HG03460 (cell line): ENCODE results near the gene SLX4IP.

Source experiments
- ATAC-seq: cut with Tn5 transposase; IDR thresholded peaks from one replicate; pipeline ENCODE4 v1.9.1; 2021; ENCODE audit not compliant: unreplicated experiment

The SLX4IP gene

DNA sequence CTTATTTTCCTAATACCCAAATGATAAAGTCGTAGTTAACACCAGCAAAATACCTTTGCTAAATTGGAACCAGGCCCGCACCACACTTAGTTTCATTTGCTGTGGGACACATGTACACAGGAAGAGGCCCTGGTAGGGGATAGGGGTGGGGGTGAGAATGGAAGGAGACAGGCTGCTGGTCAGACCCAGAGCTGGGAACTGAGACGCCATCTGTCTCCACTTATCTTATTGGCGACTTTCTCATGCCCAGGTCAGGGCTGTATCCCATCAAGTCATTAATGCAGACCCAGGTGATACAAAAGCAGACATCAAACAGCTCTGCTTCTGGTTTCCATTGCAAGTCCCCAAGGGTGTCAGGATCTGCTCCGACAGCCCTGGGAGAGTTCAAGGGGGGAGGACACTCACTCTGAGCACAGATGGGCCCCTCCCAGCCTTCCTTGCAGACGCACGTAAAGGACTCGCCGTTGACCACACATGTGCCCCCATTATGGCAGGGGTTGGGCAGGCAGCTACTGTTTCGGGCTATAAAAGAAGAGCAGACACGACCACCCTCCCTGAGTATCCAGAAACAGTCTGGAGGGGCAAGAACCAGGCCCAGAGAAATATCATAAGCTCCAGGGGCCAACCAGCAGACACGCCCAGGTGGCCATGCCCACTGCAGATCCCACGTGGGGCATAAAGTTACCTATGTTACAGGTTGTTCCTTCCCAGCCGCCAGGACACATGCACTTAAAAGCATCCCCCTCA is 209.5 kb downstream of the SLX4IP start:
- no peak for ATAC-seq

DNA sequence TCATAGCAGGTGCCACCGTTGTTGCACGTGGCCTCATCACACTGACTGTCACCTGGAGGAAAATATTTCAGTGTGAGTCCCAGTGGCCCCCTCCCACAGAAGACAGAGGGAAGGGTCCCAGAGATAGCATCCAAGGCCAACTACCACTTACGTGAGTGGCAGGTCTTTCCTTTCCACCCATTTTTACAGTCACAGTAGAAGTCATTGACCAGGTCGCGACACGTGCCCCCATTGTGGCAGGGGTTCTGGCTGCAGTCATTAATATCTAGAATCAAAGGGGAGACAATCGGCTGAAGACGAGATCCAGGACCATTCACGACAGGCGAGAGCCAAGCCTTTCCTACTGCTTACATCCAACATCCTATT is 210.1 kb downstream of the SLX4IP start:
- no peak for ATAC-seq

DNA sequence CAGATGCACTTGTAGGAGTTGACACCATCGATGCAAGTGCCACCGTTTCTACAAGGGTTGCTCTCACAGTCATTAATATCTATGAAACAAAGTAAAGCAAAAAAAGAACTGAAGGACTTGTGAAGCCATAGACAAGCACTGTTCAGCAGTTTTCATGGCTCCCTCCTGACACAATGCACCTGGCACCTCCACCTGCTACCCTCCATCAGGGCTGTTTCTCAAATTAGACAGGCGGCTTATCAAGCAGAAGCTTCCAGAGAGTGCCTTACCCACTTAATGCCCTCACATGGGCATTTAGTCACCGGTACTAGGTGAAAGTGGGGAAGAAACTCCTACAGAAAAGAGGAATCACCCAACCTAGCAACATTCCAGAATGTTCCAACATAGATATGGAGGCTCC is 210.9 kb downstream of the SLX4IP start:
- ATAC-seq = no peak

DNA sequence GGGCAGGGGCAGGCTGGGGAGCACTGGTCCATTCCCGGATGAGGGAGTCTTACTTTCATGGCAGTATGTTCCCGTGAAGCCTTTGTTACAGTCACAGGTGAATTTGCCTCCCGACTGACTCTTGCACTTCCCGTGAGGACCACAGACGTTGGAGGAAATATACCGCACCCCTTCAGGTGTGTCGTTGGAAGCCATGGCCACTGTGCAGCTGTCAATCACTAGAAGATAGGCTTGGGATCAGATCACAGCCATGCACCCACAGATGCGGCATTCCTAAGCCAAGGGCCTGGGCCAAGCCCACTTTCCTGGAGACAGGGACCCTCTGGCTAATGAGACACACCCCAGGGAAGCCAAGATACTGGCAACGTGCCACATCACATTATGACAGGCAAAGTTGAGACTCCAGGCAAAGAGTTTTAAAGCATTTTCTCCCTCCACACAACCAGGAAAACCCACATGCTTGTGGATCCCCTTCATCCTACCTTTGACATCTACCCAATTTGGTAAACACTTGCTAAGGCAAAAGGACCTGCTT is 211.8 kb downstream of the SLX4IP start:
- no peak for ATAC-seq

DNA sequence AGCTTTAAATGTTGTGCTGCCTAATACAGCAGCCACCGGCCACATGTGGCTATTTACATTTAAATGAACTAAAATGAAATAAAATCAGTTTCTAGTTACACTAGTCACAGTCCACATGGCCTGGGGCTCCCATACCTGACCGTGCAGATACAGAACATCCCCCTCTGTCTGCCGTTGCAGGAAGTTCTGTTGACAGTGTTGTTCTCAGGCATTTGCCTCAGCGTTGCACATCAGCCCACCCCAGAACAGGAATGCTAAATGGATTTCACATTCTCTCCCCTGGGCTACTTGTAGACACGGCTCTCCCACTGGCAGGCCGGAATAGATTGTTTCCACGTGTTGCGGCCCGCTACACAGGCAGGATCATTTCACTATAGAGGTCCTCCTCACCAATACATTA is 212.4 kb downstream of the SLX4IP start:
- ATAC-seq = no peak

DNA sequence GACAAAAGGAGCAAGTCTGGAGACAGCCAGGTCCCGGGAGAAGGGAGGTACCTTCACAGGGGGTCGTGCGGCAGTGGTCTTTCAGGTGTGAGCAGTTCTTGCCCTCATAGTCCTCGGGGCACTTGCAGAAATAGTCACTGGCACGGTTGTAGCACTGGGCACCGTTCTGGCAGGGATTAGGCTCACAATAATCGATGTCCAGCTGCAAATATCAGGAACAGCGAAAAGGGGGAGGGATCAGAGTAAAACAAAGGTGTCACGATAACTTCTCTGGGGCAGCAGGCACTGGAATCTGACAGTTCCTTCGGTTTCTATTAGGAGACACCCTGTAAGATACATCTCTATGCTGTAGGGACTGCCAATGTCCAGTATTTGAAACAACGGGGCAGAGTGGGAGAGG is 212.8 kb downstream of the SLX4IP start:
- no peak for ATAC-seq

DNA sequence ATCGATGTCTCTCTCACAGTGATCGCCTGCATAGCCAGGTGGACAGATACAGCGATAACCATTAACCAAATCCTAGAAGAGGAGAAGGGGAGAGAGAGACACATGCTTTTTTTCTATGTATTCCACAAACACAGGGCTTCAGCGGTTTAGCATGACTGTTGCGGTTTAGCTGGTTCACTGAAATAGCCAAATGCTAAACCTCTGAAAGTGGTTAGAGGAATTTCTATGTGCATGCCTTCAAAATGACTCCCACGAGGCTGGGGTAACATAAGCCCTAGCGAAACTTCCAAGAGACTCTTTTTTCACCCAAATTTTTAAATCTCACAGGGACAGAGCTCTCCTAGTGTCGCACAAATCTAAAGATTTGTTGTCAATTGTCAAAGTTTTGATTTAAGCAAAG is 213.5 kb downstream of the SLX4IP start:
- ATAC-seq = no peak

DNA sequence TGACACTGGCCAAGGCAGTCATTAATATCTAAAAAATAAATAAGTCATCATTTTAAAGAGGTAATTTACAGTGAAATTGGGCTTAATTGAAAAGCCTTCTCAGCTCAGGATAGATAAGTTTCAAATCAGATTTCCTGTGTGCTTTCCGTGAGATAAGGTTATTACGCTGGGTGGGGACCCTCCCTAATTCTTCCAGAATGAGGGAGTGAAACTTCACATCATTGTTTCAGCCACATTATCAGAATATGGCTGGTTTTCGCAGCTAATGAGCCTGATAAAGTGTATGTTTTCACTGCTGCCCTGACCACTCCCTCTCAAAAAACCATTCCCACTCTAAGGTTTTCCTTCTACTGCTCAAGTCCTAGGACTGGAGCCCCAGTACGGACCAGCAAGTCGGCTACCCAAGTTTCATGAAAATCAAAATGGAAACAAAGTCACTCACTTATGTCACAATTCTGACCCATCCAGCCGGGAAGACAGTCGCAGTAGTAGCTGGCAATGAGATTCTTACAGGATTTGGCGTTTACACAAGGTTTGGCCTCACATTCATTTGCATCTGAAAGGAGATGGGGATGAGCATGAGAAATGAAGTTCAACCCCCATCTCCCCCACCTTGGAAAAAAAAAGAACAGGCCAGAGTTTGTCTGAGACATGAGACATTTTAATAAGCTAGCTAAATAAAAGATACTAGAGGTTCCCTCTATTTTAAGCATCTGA is 214.1 kb downstream of the SLX4IP start:
- ATAC-seq = no peak

DNA sequence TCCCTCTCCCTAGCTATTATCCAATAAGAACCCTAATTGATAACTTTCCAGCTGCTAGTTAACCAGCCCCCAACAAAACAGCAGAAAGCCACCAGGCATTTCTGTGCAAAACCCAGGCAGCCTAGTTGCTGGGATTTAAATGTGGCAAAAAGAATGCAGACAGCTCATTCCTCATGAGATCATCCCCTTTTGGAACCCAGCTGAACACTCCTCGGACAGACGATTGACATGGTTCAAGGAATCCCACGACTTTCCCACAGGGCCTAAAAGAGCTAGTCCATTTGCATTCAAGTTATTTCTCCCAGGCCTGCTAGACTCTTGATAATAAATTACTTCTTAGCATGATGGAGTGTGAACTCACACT is 214.7 kb downstream of the SLX4IP start:
- ATAC-seq = no peak

DNA sequence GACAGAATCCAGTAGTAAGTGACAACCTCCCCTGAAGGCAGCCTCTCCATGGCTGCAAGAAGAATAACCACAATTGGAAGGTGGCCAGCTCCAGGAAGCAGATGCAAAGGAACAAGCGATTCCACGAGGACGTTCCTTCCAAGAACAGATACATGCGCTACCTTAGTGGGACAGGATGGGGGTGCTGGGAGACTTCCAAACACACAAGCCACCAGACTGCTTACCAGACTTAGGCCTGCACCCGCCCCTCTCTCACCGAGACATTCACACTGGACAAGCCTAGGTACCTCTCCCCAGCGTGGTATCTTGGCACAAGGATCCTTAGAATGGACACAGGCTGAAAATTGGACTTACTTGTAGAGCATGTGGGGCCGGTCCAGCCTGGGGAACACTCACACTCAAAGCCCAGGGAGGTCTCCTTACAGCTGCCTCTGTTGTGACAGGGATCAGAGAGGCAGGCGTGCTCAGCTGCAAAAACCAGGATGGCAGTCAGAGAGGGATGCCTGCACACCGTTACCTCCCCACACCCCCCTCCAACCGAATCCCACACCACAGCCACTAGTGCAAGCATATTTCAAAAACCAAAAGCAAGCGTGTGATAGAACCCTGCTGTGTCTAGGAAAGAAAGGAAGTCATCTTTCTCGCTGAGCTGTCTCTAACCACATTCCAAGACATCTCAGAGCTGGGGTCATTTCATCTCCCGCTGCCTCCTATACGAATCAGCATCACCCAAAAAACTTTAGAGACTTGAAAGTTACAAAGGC is 216.3 kb downstream of the SLX4IP start:
- no peak for ATAC-seq

DNA sequence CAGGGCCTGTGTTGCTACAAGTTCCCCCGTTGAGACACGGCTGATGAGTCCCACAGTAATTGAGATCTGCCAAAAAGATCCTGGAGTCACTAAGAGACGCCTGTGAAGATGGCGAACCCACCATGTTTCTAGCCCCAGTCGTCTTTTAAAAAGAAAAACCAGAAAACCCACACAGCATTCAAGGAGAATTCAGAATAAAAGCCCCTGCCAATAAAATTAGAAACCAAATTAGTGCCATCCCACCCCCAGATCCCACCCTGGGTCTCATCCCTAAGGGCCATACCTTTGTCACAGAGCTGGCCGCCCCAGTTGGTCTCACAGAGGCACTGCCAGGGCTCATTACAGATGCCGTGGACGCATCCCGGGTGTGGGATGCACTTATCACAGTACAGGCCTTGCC is 217.1 kb downstream of the SLX4IP start:
- no peak for ATAC-seq

DNA sequence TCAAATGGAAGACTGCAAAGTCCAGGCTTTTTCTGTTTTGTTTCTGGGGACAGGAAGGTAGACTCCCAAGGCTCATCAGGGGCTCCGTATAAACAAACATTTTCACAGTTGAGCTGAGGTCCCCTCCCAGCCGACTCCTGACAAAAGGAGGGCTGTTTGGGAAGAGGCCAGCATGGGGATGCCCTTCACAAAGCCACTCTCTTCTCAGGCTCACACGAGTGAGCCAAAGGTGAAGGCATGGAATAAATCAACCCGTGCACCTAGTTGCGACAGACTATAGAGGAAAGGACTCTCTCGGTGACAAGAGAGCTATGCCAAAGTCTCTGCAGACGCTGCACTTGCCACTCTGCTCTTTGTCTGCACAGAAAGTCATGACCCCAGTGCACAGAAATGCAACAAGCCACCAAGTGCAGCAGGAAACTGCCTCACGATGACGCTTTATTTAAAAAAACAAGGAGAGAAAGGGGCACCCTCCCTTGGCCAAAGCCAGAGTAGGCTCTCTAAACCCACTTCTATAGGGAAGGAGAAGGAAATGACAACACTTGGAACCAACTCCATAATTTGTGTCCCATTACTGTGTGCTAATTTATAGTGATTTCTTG is 217.7 kb downstream of the SLX4IP start:
- no peak for ATAC-seq

DNA sequence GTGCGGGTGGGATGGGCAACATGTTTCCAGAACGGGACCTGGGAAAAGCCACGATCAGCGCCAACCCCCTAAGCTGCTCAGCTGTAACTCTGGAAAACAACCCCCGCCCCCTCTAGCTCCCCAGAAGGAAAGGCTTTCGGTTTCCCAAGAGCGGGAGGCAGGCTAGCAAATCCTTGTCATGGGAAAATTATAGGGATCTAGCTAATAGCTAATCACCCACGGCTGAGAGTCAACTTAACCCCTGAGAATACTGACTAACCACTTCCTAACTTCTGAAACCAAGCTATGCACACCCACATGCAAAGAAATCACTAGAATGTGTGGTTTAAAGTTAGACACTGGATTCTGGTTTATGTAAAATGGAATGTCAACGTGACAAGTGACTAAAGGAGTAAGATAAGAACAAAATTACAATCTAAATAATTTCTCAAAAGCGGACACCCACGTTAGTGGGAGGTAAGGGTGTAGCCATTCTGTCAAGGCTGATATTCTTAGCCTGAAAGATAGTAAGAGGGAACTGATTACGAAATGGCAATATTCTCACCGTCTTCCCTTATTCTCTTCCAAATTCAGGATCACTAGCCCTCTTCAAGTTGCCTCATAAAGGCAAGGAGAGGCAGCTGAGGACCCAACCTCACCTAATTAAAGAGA is 218.6 kb downstream of the SLX4IP start:
- no peak for ATAC-seq

DNA sequence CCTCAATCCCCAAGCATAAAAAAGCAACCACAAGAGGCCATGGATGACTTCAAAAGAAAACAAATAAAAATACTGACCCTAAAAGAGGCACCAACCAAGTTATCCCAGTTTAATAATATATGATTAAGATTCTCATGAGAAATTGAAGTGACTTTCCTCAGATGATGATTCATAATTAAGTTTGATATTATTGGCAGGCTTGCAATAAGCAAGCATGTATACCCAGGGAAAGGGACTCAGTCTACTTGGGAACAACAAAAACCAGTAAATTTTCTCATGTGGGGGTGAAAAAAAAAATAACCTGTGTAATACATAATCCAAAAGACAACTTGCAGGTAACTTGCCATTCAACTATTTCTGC is 219.1 kb downstream of the SLX4IP start:
- no peak for ATAC-seq

DNA sequence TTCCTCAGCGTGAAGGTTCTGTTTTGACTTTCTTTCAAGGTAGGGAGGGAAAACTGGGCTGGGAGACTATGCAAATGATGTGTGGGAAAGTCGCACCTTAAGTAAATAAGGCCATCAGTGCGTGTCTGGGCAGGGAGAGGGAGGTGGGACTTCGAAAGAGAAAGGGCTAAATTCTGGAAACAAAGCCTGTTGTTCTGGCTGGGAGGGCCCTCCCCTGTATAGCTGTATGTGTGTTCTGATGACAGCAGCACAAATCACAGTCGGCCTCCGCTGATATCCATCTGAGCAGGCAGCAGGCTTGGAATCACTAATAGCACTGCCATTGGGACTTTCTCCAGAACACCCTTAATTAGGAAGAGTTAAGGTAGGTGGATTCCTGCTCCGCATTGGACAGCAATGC is 219.5 kb downstream of the SLX4IP start:
- peak; percentile 68 for ATAC-seq

DNA sequence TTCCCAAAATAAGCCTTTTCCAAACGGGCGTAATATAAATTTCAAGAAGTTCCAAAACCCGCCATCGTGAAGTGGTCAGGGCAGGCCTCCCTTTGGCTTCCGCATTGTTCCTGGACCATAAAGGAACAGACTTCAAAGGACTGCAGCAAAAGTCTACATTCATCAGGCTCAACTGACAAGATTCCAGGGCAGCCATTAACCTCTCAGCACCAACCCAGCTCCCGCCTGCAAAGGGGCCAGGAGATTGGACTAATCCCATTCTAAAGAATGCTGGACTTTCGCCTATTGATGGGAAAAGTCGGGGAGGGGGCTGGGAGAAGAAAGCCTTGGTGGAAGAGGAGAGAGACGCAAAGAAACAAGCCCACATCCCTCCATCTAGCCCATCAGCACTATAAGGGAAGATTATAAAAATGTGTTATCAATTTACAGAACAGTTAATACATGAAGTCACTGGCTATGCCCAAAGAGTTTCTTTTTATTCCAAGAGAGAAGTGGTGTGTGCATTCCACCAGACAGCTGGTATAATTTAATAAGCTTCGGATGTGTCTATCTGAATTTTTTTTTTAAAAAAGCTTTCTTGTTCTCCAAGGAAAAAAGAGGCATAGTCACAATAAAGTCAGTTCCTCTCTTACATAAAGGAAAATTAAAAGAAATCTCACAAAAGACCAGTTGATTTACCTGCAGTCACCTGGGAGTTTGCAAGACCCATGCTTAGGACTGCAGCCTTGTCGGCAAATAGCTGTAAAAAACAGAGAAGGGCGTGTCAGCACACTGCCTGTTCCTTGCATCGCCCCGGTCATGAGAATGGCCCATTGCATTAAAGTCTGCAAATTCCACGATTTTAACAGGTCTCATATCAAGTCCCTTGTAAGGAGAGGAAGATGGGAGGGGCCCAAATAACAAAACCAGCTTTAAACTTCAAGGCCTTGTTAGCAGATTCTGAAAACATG is 220.9 kb downstream of the SLX4IP start:
- ATAC-seq = no peak

DNA sequence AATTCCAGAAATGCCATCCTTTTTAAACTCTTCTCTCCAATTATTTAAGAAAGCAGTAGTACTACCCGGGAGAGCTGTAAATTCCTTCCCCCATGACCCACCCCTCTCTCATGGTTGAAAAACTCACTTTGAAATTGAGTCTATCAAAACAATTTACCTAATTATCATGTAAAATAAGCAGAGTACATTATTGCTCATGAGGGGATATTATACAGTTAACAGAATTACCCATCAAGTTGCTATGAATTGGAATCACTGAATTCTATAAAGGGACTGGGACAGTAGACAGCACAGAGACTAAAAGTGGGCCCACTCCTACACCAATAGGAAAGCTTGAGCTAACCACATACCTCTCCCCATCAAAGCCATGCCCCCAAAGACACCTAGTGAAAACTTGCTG is 222.3 kb downstream of the SLX4IP start:
- no peak for ATAC-seq

DNA sequence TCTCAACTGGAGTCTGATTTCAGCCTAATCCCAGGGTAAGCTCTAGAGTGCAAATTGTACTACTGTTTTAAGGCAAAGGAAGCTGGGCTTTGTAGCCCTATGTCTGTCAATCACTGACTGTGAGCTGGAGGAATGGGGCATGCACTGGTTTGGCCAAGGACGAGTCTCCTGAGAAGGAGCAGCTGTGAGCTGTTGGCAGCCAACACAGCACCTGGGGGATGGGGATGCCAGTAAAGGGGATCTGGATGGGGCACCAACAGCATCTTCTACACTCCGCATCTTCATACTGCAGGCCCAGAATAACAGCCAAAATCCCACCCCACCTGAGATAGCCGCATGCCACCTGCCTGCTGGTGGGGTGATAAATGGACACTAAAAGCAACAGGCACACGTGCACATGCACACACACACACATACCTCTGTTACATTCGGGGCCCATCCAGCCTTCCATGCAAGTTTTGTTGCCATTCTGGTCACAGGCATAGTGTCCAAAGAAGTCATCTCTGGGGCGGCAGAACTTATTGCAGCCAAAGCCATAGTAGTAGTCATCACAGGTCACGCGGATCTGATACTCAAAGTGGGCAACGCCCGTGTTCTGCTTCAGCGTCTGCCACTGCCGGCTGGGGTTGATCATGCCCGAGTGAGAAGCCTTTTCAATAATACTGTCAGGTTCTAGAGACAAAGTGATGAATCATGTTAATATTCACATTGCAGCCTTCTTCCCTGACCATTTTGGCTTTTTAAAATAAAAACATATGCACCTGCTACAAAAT is 223.1 kb downstream of the SLX4IP start:
- no peak for ATAC-seq
